PC-3 (cell line): ENCODE data around the gene AVEN. TPM values are rescaled to one million over a fixed set of nuclear protein-coding genes. Genes with fewer than 3 reads are reported as not detected.

Experiments
- ATAC-seq: fragments of 200-7000 bp; cut with Tn5 transposase; 2 replicates; pipeline ENCODE4 v1.9.1; 2020; ENCODE audit warnings: mild to moderate bottlenecking, moderate library complexity
- BruUV-seq: library from RNA; stranded (reverse); fragments of 400-500 nt; replicated peaks from 2 replicates; lab custom pipeline; 2021; lab: Mats Ljungman, UMichigan
- CTCF ChIA-PET: fragments of 300-600 bp; sonication (Branson Sonifier 250); formaldehyde crosslinking; loops from one replicate; lab custom pipeline; 2022; ENCODE audit warnings: antibody characterized with exemption; lab: Charles Lee
- POLR2A ChIA-PET: fragments of 300-600 bp; sonication (Branson Sonifier 250); formaldehyde crosslinking; loops from one replicate; lab custom pipeline; 2022; ENCODE audit warnings: antibody characterized with exemption; ENCODE audit not compliant: unreplicated experiment; lab: Charles Lee
- DNase-seq: peaks from one replicate; pipeline ENCODE4 v3.0.0-alpha.2; 2015
- H2AFZ ChIP-seq: fragments of 300-600 bp; sonication (generic); 2 replicates; pipeline ENCODE4 v1.6.0; 2016; ENCODE audit warnings: antibody characterized with exemption, low read length
- H3F3A ChIP-seq: fragments of 300-600 bp; sonication (generic); one replicate; pipeline ENCODE4 v1.6.0; 2017; ENCODE audit warnings: antibody characterized with exemption, low read length, control low read depth, mild to moderate bottlenecking; ENCODE audit not compliant: unreplicated experiment
- H3K27ac ChIP-seq: fragments of 300-600 bp; sonication (generic); 2 replicates; pipeline ENCODE4 v1.5.1; 2016; ENCODE audit warnings: mild to moderate bottlenecking, low read length
- H3K27me3 ChIP-seq: fragments of 300-600 bp; sonication (generic); 2 replicates; pipeline ENCODE4 v1.6.1; 2016; ENCODE audit warnings: low read length, mixed read lengths
- H3K36me3 ChIP-seq: fragments of 300-600 bp; sonication (generic); 2 replicates; pipeline ENCODE4 v1.6.1; 2016; ENCODE audit warnings: low read depth, mixed run types, low read length, mixed read lengths
- H3K4me1 ChIP-seq: fragments of 300-600 bp; sonication (generic); 2 replicates; pipeline ENCODE4 v1.5.1; 2016; ENCODE audit warnings: low read length; ENCODE audit not compliant: insufficient read depth
- H3K4me2 ChIP-seq: fragments of 300-600 bp; sonication (generic); 2 replicates; pipeline ENCODE4 v1.6.0; 2016; ENCODE audit warnings: low read length
- H3K4me3 ChIP-seq: fragments of 300-600 bp; sonication (generic); 2 replicates; pipeline ENCODE4 v1.5.1; 2016; ENCODE audit warnings: mild to moderate bottlenecking, low read length, mixed read lengths
- H3K79me2 ChIP-seq: fragments of 300-600 bp; sonication (generic); 2 replicates; pipeline ENCODE4 v1.6.1; 2017; ENCODE audit warnings: low read length, mixed read lengths
- H3K9ac ChIP-seq: fragments of 300-600 bp; sonication (generic); 2 replicates; pipeline ENCODE4 v1.6.0; 2016; ENCODE audit warnings: mild to moderate bottlenecking, low read length
- H3K9me2 ChIP-seq: fragments of 300-600 bp; sonication (generic); replicated peaks from 2 replicates; pipeline ENCODE4 v1.6.1; 2016; ENCODE audit warnings: mixed run types, low read length, mixed read lengths
- H3K9me3 ChIP-seq: fragments of 300-600 bp; sonication (generic); 2 replicates; pipeline ENCODE4 v1.6.1; 2016; ENCODE audit warnings: low read length, mixed read lengths
- H4K20me1 ChIP-seq: fragments of 300-600 bp; sonication (generic); 2 replicates; pipeline ENCODE4 v1.6.1; 2016; ENCODE audit warnings: low read length, mixed read lengths
- CTCF ChIP-seq: fragments of 300-600 bp; sonication (generic); conservative IDR thresholded peaks from 2 replicates; pipeline ENCODE4 v1.5.1; 2017; ENCODE audit warnings: antibody characterized with exemption, low read depth, mild to moderate bottlenecking, low read length
- EZH2 ChIP-seq: fragments of 300-600 bp; sonication (generic); IDR thresholded peaks from one replicate; pipeline ENCODE4 v1.6.1; 2017; ENCODE audit warnings: antibody characterized with exemption, mild to moderate bottlenecking, low read length; ENCODE audit not compliant: unreplicated experiment
- EZH2phosphoT487 ChIP-seq: fragments of 300-600 bp; sonication (generic); IDR thresholded peaks from 2 replicates; pipeline ENCODE4 v1.6.1; 2018; ENCODE audit warnings: mild to moderate bottlenecking, antibody characterized with exemption, low read length, borderline replicate concordance
- intact Hi-C: fragments of 100-400 bp; cut with micrococcal nuclease; formaldehyde crosslinking; loops from 2 replicates; pipeline ENCODE4 v1.9.0; 2023
- total RNA-seq: library from RNA; depleted of rRNA; stranded (reverse); fragments of >200 nt; gene quantifications from 2 replicates; pipeline ENCODE4 v1.2.3, GENCODE V29; 2014

The AVEN gene
- total RNA-seq, 1 experiment from 2014 or later: 10.5 TPM

GRCh38 chr15:33968821-33969220 lies 70.2 kb downstream of the AVEN start:
- Histone ChIP-seq H3K27ac (no peak overlapping the region), H4K20me1 (no peaks in the 10 kb centered on the region), H2AFZ (no peak overlapping the region), H3F3A (no peaks in the 10 kb centered on the region), H3K9me2 (no peaks in the 10 kb centered on the region), H3K4me2 (no peak overlapping the region), H3K36me3 (no peaks in the 10 kb centered on the region), H3K4me1 (peaks cover 17% of the 10 kb centered on the region), H3K9ac (no peak overlapping the region), H3K79me2 (no peaks in the 10 kb centered on the region), H3K9me3 (no peaks in the 10 kb centered on the region), H3K4me3 (no peak overlapping the region), H3K27me3 (no peaks in the 10 kb centered on the region)
- intact Hi-C loops: loop anchor here (5.0 kb wide), 2 partner anchors 107 to 147 kb away; no protein-coding TSS in a partner anchor
- DNase-seq (no peak), ATAC-seq (no peak)
- CTCF ChIA-PET: no interaction called here
- POLR2A ChIA-PET: no interaction called here
- TF ChIP-seq EZH2phosphoT487 (no peak), EZH2 (no peak), CTCF (no peak)
- BruUV-seq: no TSS peak

DNA sequence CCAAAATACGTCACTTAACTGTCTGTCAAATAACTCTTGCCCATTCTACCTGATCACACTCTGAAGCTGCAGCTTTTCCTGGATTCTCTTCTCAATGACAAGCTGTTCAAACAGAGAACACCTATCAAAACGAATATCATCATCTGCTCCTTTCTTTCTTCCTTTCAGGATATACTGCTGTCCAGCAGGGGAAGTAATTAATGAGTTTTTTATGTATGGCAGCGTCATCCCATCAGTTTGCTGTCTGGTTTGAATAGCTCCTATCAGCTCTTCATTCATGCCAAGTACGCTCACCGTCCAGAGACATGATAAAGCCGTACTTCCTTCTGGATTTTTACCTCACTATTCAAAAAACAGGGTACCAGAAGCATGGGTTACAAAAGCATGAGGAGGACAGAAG lies 70.8 kb downstream of the AVEN start, which contains the start of gene CHRM5:
Gene CHRM5, plus strand, starts transcription at position 274 of the 400 bp plus-strand sequence. CDS start 94,221 bp downstream, outside the sequence.
- H3F3A ChIP-seq: no peaks in the 10 kb centered on the region
- no peaks in the 10 kb centered on the region for H3K9me3 ChIP-seq
- no peak within 1 kb of the TSS for H2AFZ ChIP-seq
- intact Hi-C loops: loop anchor here (5.0 kb wide), 2 partner anchors 106 to 146 kb away; no protein-coding TSS in a partner anchor
- H3K9me2 ChIP-seq: no peaks in the 10 kb centered on the region
- ChIA-PET CTCF (no interaction called here), POLR2A (no interaction called here)
- no peak within 1 kb of the TSS for H3K4me3 ChIP-seq
- H3K9ac ChIP-seq: no peak within 1 kb of the TSS
- no peak for TF ChIP-seq CTCF
- no peak for TF ChIP-seq EZH2
- no peak for TF ChIP-seq EZH2phosphoT487
- ATAC-seq: no peak
- no peaks in the 10 kb centered on the region for H3K79me2 ChIP-seq
- H3K36me3 ChIP-seq: no peaks in the 10 kb centered on the region
- H4K20me1 ChIP-seq: no peaks in the 10 kb centered on the region
- H3K4me1 ChIP-seq: peaks cover 17% of the 10 kb centered on the region
- BruUV-seq: no TSS peak
- no peak within 1 kb of the TSS for H3K4me2 ChIP-seq
- no peaks in the 10 kb centered on the region for H3K27me3 ChIP-seq
- no peak within 1 kb of the TSS for H3K27ac ChIP-seq
- no peak for DNase-seq

DNA sequence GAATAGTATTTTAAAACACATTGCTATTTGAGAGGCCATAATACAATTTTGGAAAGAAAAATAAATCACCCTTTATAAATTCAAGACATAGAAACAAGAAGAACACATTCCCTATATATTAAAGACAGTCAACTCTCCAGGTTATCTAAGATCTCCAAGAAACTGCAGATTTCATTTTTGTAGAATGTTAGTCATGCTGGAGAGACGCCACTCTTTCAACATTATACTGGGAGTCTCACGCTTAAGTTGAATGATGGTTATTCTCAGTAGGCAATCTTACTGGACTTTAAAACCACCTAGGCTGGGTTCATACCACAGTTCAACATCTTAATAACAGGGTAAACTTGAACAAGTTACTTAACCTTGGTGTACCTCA lies 74.4 kb downstream of the AVEN start:
- Histone ChIP-seq H2AFZ (no peak overlapping the region), H3K4me3 (no peak overlapping the region), H3K9me3 (no peaks in the 10 kb centered on the region), H3F3A (no peaks in the 10 kb centered on the region), H4K20me1 (no peaks in the 10 kb centered on the region), H3K4me2 (peak overlapping the region; percentile 33; the same call in 1 of the 2 replicates), H3K9ac (no peak overlapping the region), H3K9me2 (no peaks in the 10 kb centered on the region), H3K79me2 (no peaks in the 10 kb centered on the region), H3K4me1 (peaks cover 17% of the 10 kb centered on the region), H3K36me3 (no peaks in the 10 kb centered on the region), H3K27me3 (no peaks in the 10 kb centered on the region), H3K27ac (no peak overlapping the region)
- intact Hi-C loops: loop anchor here (1.0 to 5.0 kb wide), 4 partner anchors 102 to 229 kb away; no protein-coding TSS in a partner anchor
- BruUV-seq: no TSS peak
- ATAC-seq (peak; percentile 59), DNase-seq (no peak)
- TF ChIP-seq EZH2: no peak
- POLR2A ChIA-PET: no interaction called here
- CTCF ChIA-PET: interaction anchor here (0.7 kb wide), 1 partner anchor 229 kb away, joined by 4 read pairs; no protein-coding TSS in a partner anchor
